Brain pericyte (primary cell): ENCODE results near the gene DNER.
"Not testable (repeated sequence)": the region's sequence is repeated elsewhere in the genome, so short reads cannot be mapped to it uniquely, and the experiment has no call there.

Source experiments
- DNase-seq: peaks from one replicate; pipeline ENCODE4 v3.0.0-alpha.2; 2012; ENCODE audit warnings: low read depth, low spot score

DNER gene

DNA sequence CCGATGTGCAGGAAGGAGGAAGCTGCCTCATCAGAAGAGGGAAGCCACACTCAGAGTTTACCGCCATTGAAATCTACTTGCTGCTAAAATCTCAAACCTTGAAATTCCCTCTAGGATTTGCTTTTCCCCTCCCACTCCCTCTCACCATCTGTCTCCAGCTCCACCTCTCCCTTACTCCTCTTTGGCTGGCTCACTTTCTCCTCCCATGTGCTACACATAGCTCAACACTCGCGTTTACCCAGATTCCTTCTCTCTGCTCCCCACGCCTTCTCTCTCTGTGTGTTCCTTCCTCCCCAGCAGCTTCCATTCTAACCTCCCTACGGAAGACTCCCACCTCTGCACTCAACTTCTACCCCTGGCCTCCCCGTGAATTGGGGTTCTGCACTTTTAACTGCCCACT is 143.1 kb downstream of the DNER start:
- no peak for DNase-seq

GRCh38 chr2:229566370-229566769 is 148.0 kb downstream of the DNER start:
- no peak for DNase-seq

GRCh38 chr2:229564300-229564907 is 150.0 kb downstream of the DNER start:
- no peak for DNase-seq

GRCh38 chr2:229563388-229563787 is 151.0 kb downstream of the DNER start:
- no peak for DNase-seq

DNA sequence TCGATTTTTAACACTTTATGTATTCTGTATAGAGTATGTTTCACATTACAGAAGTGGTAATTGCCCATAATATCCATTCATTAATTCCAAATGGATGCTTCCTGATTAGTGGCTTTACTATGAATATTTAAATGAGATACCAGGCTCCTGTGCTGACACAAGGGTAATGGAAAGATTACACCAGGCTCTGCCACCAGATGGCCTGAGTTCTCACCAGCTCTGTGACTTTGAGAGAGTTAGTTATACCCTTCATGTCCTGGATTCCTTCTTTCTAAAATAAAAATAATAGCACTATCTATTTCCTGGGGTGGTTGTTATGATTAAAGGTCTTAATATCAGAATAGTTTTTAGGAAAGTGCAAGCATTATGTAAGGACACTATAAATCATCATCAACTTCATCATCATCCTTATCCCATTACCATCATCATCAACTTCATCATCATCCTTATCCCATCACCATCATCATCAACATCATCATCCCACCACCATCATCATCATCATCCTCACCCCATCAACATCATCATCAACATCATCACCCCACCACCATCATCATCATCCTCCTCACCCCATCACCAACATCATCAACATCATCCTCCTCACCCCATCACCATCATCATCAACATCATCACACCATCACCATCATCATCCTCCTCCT is 151.8 kb downstream of the DNER start:
- no peak for DNase-seq

DNA sequence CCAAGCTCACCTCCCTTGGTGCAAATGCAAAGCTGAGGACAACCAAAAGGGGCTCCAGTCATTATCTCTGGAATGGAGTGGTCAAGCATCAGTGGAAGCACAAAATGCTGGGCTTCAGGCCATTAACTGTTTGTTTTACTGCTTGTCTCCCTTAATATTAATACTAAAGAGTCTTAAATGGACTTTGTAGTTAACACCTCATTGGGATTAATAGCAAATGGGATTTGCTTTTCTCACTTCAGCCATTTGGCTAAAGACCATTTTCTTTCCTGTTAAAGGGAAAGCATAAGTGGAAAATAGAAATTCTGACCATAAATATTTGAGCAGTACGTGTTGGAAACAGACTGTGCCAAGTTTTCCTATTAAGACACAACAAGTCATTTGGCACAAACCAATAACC is 154.4 kb downstream of the DNER start:
- no peak for DNase-seq

- DNase-seq, result no peak
These were observed 161.3 kb downstream of the DNER start for GRCh38 chr2:229553091-229553490.

DNA sequence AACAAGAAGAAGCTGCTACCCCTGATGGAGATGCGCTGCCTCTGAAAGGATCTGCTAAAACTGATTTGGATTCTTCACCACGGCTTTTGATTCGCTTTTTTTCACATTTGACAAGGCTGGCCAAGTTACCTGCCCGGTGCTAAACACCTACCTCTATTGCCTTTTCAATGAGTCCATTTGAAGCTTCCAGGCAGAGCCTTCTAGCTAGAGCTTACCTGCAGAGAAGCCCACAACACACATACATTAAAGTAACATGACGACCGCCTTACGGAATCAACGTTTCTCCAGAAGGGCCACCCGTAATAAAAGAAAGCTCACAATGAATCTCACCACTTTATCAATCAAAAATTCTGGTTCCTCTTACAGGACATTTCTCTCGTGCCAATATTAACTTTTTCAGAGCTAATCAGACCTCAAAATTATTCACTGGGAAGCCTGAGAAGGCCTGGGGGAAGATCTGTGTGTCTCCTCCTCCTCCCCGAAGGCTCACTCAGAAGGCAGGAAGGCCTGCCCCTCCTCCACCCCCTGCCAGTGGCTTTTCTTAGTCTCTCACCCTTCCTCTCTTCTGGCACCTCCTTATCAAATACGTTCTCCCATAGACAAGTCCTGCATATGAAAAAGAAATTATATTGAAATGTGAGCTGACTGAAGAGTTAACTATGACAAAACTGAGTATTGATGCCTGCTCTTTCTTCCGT is 171.0 kb downstream of the DNER start:
- no peak for DNase-seq

GRCh38 chr2:229539628-229540027 is 174.7 kb downstream of the DNER start:
- DNase-seq, result no peak

- DNase-seq, result no peak
These were observed 182.8 kb downstream of the DNER start for GRCh38 chr2:229531594-229531993.

GRCh38 chr2:229530434-229530833 is 183.9 kb downstream of the DNER start:
- no peak for DNase-seq

GRCh38 chr2:229528846-229529245 is 185.5 kb downstream of the DNER start:
- DNase-seq, result no peak

- DNase-seq, result no peak
These were observed 187.4 kb downstream of the DNER start for GRCh38 chr2:229526951-229527350.

- no peak for DNase-seq
These were observed 189.6 kb downstream of the DNER start for GRCh38 chr2:229524799-229525198.

DNA sequence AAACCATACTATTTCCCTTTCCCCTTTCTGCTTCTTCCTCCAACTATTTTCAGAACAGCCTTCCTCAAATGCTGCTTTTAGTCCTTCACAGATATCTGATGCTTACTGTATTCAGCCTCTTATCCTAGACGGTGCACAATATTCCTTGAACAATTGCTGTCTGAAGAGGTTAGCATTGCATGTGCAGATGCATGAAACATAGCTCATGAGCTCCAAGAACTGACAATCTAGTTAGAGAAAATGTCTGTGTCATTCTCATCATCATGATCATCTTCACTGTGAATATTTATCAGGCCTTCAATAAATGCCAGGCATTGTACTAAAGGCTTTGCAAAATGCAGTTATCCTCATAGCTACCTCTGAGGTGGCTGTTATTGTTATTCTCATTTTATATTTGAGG is 190.7 kb downstream of the DNER start:
- DNase-seq, result no peak

- no peak for DNase-seq
These were observed 192.8 kb downstream of the DNER start for GRCh38 chr2:229521576-229521975.

DNA sequence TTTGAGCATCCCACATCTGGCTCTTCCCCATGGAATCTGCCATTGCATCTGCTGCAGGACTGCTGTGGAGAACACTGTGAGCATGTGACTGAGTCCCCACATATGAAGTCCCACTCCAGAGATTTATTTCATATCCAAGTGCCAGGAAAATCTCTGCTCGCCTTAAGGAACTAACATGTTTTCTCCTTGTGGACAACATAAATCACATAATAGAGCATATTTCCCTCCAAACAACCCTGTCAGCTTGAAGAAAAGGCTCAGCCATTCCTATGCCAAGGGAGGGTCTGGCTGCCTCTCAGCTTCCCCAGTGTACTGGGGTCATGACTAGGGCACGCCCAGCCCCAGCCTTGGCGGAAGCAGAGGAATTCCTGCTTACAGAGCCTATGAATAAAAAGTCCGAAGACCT is 193.7 kb downstream of the DNER start:
- no peak for DNase-seq

DNA sequence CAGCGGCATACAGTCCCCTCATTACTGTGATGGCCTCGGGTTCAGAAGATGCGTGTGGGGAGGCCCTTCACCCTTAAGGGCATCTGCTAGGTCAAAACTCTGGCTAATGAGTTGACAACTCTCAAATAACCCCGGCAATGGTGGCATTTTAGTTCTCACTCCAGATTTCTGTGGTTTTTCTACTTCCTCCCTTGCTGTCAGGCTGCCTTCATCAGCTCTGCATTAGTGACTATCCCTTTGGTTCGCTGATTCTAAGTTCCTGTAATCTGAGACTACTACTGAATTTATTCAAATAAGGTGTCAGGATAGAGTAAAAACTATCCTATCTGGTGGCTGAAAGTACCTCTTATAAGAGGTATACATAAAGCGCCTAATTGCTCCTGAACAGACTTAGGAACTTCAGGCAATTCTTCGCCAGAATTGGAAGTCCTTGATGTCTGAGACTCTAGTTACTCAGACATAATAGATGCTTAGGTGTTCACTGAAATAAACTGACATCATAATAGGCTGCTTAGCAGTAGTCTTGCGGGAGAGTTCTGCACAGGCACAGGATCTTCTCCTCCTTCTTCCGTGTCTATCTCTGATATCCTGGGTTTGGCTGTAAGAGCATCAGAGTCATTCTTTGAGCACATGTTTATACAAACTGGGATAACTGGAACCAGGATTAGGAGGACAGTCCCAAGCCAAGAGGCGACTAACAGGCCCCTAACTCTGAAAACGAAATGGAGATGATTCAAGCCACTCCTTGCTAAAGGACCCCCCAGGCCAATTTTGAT is 194.5 kb downstream of the DNER start:
- DNase-seq, result no peak

- no peak for DNase-seq
These were observed 200.0 kb downstream of the DNER start for GRCh38 chr2:229514273-229514895.

DNA sequence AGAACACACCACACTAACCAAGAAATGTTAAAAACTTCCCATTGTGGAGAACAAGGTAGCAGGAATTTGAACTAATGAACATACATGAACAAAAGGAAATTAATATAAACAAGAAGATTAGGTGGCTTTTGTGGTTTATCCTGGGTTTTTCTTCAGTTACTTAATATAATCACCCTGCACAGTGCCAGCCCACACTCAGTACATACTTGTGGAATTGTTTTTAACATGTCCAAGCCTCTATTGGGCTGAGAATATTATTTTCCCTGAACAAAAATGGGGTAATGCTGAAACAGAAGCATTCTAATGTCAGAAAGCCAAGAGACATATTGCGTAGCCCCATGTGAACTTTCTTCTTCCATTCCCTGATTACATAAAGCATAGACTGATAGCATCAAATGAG is 202.8 kb downstream of the DNER start:
- no peak for DNase-seq

DNA sequence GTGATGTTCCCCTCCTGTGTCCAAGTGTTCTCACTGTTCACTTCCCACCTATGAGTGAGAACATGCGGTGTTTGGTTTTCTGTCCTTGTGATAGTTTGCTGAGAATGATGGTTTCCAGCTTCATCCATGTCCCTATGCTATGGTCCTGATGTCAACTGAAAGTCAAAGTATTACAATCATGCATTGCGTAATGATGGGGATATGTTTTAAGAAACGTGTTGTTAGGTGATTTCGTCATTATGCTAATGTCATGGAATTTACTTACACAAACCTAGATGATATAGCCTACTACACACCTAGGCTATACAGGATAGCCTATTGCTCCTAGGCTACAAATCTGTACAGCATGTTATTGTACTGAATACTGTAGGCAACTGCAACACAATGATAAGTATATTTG is 207.7 kb downstream of the DNER start:
- DNase-seq, result not testable (repeated sequence)
